GM21786 (cell line): ENCODE data around the gene GALNT18.

Experiments
- ATAC-seq: cut with Tn5 transposase; IDR thresholded peaks from one replicate; pipeline ENCODE4 v1.9.1; 2021; ENCODE audit not compliant: unreplicated experiment

Gene GALNT18

GRCh38 chr11:11441516-11441915 lies 180.3 kb downstream of the GALNT18 start:
- no peak for ATAC-seq

GRCh38 chr11:11441091-11441490 lies 180.7 kb downstream of the GALNT18 start:
- ATAC-seq = no peak

GRCh38 chr11:11440144-11440543 lies 181.7 kb downstream of the GALNT18 start:
- ATAC-seq = no peak

- ATAC-seq = no peak
Observed at GRCh38 chr11:11439591-11439990, 182.2 kb downstream of the GALNT18 start.

- ATAC-seq = no peak
Observed at GRCh38 chr11:11436715-11437313, 185.0 kb downstream of the GALNT18 start.

- ATAC-seq = no peak
Observed at GRCh38 chr11:11435635-11436034, 186.2 kb downstream of the GALNT18 start.

- ATAC-seq = no peak
Observed at GRCh38 chr11:11433960-11434359, 187.8 kb downstream of the GALNT18 start.

- ATAC-seq = no peak
Observed at GRCh38 chr11:11432621-11433319, 189.0 kb downstream of the GALNT18 start.

- no peak for ATAC-seq
Observed at GRCh38 chr11:11430431-11430830, 191.4 kb downstream of the GALNT18 start.

- ATAC-seq = no peak
Observed at GRCh38 chr11:11428714-11429113, 193.1 kb downstream of the GALNT18 start.

GRCh38 chr11:11427542-11427941 lies 194.3 kb downstream of the GALNT18 start:
- ATAC-seq = no peak

GRCh38 chr11:11427140-11427539 lies 194.7 kb downstream of the GALNT18 start:
- no peak for ATAC-seq

- no peak for ATAC-seq
Observed at GRCh38 chr11:11426226-11426952, 195.4 kb downstream of the GALNT18 start.

GRCh38 chr11:11425806-11426205 lies 196.0 kb downstream of the GALNT18 start:
- no peak for ATAC-seq

- ATAC-seq = no peak
Observed at GRCh38 chr11:11424688-11425087, 197.1 kb downstream of the GALNT18 start.

GRCh38 chr11:11422411-11423128 lies 199.2 kb downstream of the GALNT18 start:
- ATAC-seq = no peak

- no peak for ATAC-seq
Observed at GRCh38 chr11:11421509-11421908, 200.3 kb downstream of the GALNT18 start.

GRCh38 chr11:11420899-11421285 lies 200.9 kb downstream of the GALNT18 start:
- no peak for ATAC-seq

- ATAC-seq = no peak
Observed at GRCh38 chr11:11420191-11420898, 201.5 kb downstream of the GALNT18 start.

GRCh38 chr11:11419747-11420146 lies 202.1 kb downstream of the GALNT18 start:
- no peak for ATAC-seq

- ATAC-seq = no peak
Observed at GRCh38 chr11:11416917-11417316, 204.9 kb downstream of the GALNT18 start.
